DOHH2 (cell line): Measurements from ENCODE around the gene CCDC146.
"Not testable (repeated sequence)": the region's sequence is repeated elsewhere in the genome, so short reads cannot be mapped to it uniquely, and the experiment has no call there.

ENCODE experiments used
- CTCF ChIP-seq: fragments of 200-600 bp; sonication (generic); IDR thresholded peaks from one replicate; pipeline ENCODE4 v1.5.1; 2014; ENCODE audit warnings: antibody characterized with exemption, mild to moderate bottlenecking, low read depth, low read length; ENCODE audit not compliant: poor library complexity, severe bottlenecking
- EZH2phosphoT487 ChIP-seq: fragments of 200-600 bp; sonication (generic); IDR thresholded peaks from 2 replicates; pipeline ENCODE4 v1.6.1; 2017; ENCODE audit warnings: borderline replicate concordance, mild to moderate bottlenecking, antibody characterized with exemption, low read length, moderate library complexity, mixed read lengths

- not testable (repeated sequence) for TF ChIP-seq CTCF, EZH2phosphoT487
These were observed 4.6 kb downstream of the CCDC146 start for GRCh38 chr7:77127009-77127408.
